H1 (cell line): Measurements from ENCODE around the gene NBAS. TPM values are rescaled to one million over a fixed set of nuclear protein-coding genes. Genes with fewer than 3 reads are reported as not detected.

ENCODE experiments used
- CTCF ChIA-PET: fragments of 300-600 bp; sonication (Branson Sonifier 250); formaldehyde crosslinking; loops from one replicate; lab custom pipeline; 2021; ENCODE audit not compliant: partially characterized antibody; lab: Charles Lee
- POLR2A ChIA-PET: fragments of 300-600 bp; sonication (Branson Sonifier 250); formaldehyde crosslinking; loops from one replicate; lab custom pipeline; 2021; ENCODE audit warnings: inconsistent platforms; ENCODE audit not compliant: partially characterized antibody; lab: Charles Lee
- DNase-seq, 2 experiments: peaks; one replicate each; pipeline versions ENCODE4 v3.0.0 to v3.0.0-alpha.2; 2010 to 2022; ENCODE audit warnings: low spot score in 2 of 2, low read depth in 1 of 2, mixed read lengths in 1 of 2
- FAIRE-seq: peaks from 2 replicates; lab custom pipeline; 2011; peaks lifted over from hg19 to GRCh38; lab: Jason Lieb, UNC
- H2AFZ ChIP-seq: 2 replicates; pipeline ENCODE4 v1.8.1; 2012; ENCODE audit warnings: low read length, inconsistent platforms
- H2AK5ac ChIP-seq: 2 replicates; pipeline ENCODE4 v1.6.1; 2013; ENCODE audit warnings: low read depth, low read length
- H2BK120ac ChIP-seq: replicated peaks from 2 replicates; pipeline ENCODE3; 2013; ENCODE audit warnings: low read depth, low read length, inconsistent platforms
- H2BK12ac ChIP-seq: 2 replicates; pipeline ENCODE4 v1.6.1; 2013; ENCODE audit warnings: low read depth, low read length
- H2BK15ac ChIP-seq: 2 replicates; pipeline ENCODE4 v1.6.1; 2013; ENCODE audit warnings: low read length
- H2BK20ac ChIP-seq: 2 replicates; pipeline ENCODE4 v1.6.1; 2013; ENCODE audit warnings: low read length
- H2BK5ac ChIP-seq: 2 replicates; pipeline ENCODE4 v1.6.1; 2013; ENCODE audit warnings: low read depth, low read length
- H3K14ac ChIP-seq: 2 replicates; pipeline ENCODE4 v1.6.1; 2013; ENCODE audit warnings: inconsistent platforms; ENCODE audit not compliant: insufficient read length
- H3K18ac ChIP-seq: 2 replicates; pipeline ENCODE4 v1.6.1; 2013; ENCODE audit warnings: low read length; ENCODE audit errors: extremely low read depth
- H3K23ac ChIP-seq: 2 replicates; pipeline ENCODE4 v1.6.1; 2013; ENCODE audit warnings: inconsistent platforms; ENCODE audit not compliant: insufficient read length
- H3K23me2 ChIP-seq: 2 replicates; pipeline ENCODE4 v1.6.1; 2013; ENCODE audit warnings: low read depth, low read length
- H3K27ac ChIP-seq: 2 replicates; pipeline ENCODE4 v1.6.1; 2011; ENCODE audit warnings: low read depth, low read length, inconsistent platforms
- H3K27me3 ChIP-seq, 4 experiments: replicated peaks in 1 of 4; 1 replicate in 1 of 4; 2 replicates in 3 of 4; pipeline versions ENCODE4 v1.6.1 to v1.8.1; 2011 to 2013; ENCODE audit warnings: low read length in 3 of 4, mild to moderate bottlenecking in 3 of 4, inconsistent platforms in 2 of 4, mixed read lengths in 2 of 4, moderate library complexity in 1 of 4; ENCODE audit not compliant: control insufficient read depth in 3 of 4, insufficient read depth in 3 of 4; ENCODE audit errors: extremely low read depth in 1 of 4
- H3K36me3 ChIP-seq, 4 experiments: 2 replicates each; pipeline versions ENCODE4 v1.6.1 to v1.8.1; 2011 to 2013; ENCODE audit warnings: mild to moderate bottlenecking in 4 of 4, low read length in 3 of 4, moderate library complexity in 2 of 4, control low read depth in 1 of 4, inconsistent platforms in 1 of 4; ENCODE audit not compliant: insufficient read depth in 4 of 4, control insufficient read depth in 2 of 4
- H3K4ac ChIP-seq: replicated peaks from 2 replicates; pipeline ENCODE3; 2013; ENCODE audit warnings: low read length, low read depth, mixed read lengths, inconsistent platforms; ENCODE audit not compliant: insufficient read length
- H3K4me1 ChIP-seq, 4 experiments: replicated peaks in 1 of 4; 1 replicate in 1 of 4; 2 replicates in 3 of 4; pipeline versions ENCODE4 v1.6.1 to v1.8.1; 2011 to 2013; ENCODE audit warnings: low read length in 3 of 4, inconsistent platforms in 2 of 4, mixed read lengths in 1 of 4; ENCODE audit not compliant: insufficient read depth in 4 of 4, control insufficient read depth in 3 of 4
- H3K4me2 ChIP-seq, 2 experiments: 2 replicates each; pipeline versions ENCODE4 v1.6.1 to v1.8.1; 2011 to 2013; ENCODE audit warnings: low read depth in 2 of 2, low read length in 2 of 2, control low read depth in 1 of 2, inconsistent platforms in 1 of 2, mild to moderate bottlenecking in 1 of 2; ENCODE audit not compliant: insufficient read depth in 1 of 2
- H3K4me3 ChIP-seq, 4 experiments: fragments of 200-600, 300-600 bp in 1 of 4; sonication (generic), shearing (Covaris generic), sonication (Bioruptor Twin) in 1 of 4; 2 replicates each; pipeline versions ENCODE4 v1.5.1 to v1.8.1; 2011 to 2016; ENCODE audit warnings: low read length in 4 of 4, low read depth in 3 of 4, control low read depth in 2 of 4, inconsistent platforms in 2 of 4, mild to moderate bottlenecking in 2 of 4, mixed read lengths in 1 of 4, moderate library complexity in 1 of 4; ENCODE audit not compliant: insufficient read depth in 2 of 4; ENCODE audit errors: extremely low read depth in 1 of 4
- H3K56ac ChIP-seq: replicated peaks from 2 replicates; pipeline ENCODE3; 2013; ENCODE audit warnings: low read depth, mild to moderate bottlenecking, mixed read lengths, low read length, inconsistent platforms; ENCODE audit not compliant: insufficient read length
- H3K79me1 ChIP-seq: 2 replicates; pipeline ENCODE4 v1.6.1; 2013; ENCODE audit warnings: low read depth, low read length, control low read depth
- H3K79me2 ChIP-seq, 2 experiments: 2 replicates each; pipeline versions ENCODE4 v1.6.1 to v1.8.1; 2012 to 2013; ENCODE audit warnings: low read length in 2 of 2, mild to moderate bottlenecking in 2 of 2, inconsistent platforms in 1 of 2; ENCODE audit not compliant: insufficient read depth in 2 of 2, control insufficient read depth in 1 of 2
- H3K9ac ChIP-seq, 4 experiments: replicated peaks in 1 of 4; 1 replicate in 1 of 4; 2 replicates in 3 of 4; pipeline versions ENCODE4 v1.6.1 to v1.8.1; 2011 to 2013; ENCODE audit warnings: low read depth in 3 of 4, low read length in 3 of 4, control low read depth in 2 of 4, mild to moderate bottlenecking in 2 of 4, moderate library complexity in 2 of 4, inconsistent platforms in 1 of 4; ENCODE audit errors: extremely low read depth in 1 of 4
- H3K9me3 ChIP-seq, 2 experiments: 2 replicates each; pipeline versions ENCODE4 v1.6.1 to v1.8.1; 2012 to 2013; ENCODE audit warnings: mild to moderate bottlenecking in 2 of 2, moderate library complexity in 2 of 2, control low read depth in 1 of 2, inconsistent platforms in 1 of 2, low read depth in 1 of 2, low read length in 1 of 2, mixed read lengths in 1 of 2; ENCODE audit not compliant: insufficient read depth in 2 of 2
- H4K20me1 ChIP-seq, 2 experiments: replicated peaks in 1 of 2; 2 replicates each; pipeline versions ENCODE3 to v1.8.1; 2011 to 2013; ENCODE audit warnings: inconsistent platforms in 2 of 2, low read length in 2 of 2, mild to moderate bottlenecking in 1 of 2; ENCODE audit not compliant: insufficient read depth in 2 of 2, control insufficient read depth in 1 of 2
- H4K5ac ChIP-seq: 2 replicates; pipeline ENCODE4 v1.6.1; 2013; ENCODE audit warnings: low read length, low read depth, mixed read lengths, inconsistent platforms; ENCODE audit not compliant: insufficient read length
- H4K8ac ChIP-seq: 2 replicates; pipeline ENCODE4 v1.8.0; 2013; ENCODE audit warnings: mild to moderate bottlenecking, moderate library complexity, low read length, inconsistent platforms; ENCODE audit not compliant: insufficient read depth; ENCODE audit errors: extremely low read depth
- H4K91ac ChIP-seq: replicated peaks from 2 replicates; pipeline ENCODE3; 2013; ENCODE audit warnings: low read length, mixed read lengths, inconsistent platforms; ENCODE audit not compliant: insufficient read length
- ATF2 ChIP-seq: IDR thresholded peaks from 2 replicates; pipeline ENCODE4 v1.6.1; 2012; ENCODE audit warnings: low read length, inconsistent platforms
- ATF3 ChIP-seq: IDR thresholded peaks from 2 replicates; pipeline ENCODE4 v1.6.1; 2011; ENCODE audit warnings: low read depth, mild to moderate bottlenecking, low read length; ENCODE audit not compliant: insufficient read depth
- POLR2A ChIP-seq, 2 experiments: IDR thresholded peaks; 1 replicate in 1 of 2; 2 replicates in 1 of 2; pipeline ENCODE4 v1.6.1; 2011; ENCODE audit warnings: low read depth in 2 of 2, low read length in 2 of 2, mild to moderate bottlenecking in 2 of 2; ENCODE audit errors: control extremely low read depth in 1 of 2
- SIN3A ChIP-seq, 2 experiments: IDR thresholded peaks in 1 of 2; conservative IDR thresholded peaks in 1 of 2; 2 replicates each; pipeline ENCODE4 v1.6.1; 2011 to 2012; ENCODE audit warnings: low read length in 2 of 2, improper control_type of control experiment in 1 of 2, low read depth in 1 of 2, mild to moderate bottlenecking in 1 of 2
- TEAD4 ChIP-seq: IDR thresholded peaks from 2 replicates; pipeline ENCODE4 v1.6.1; 2012; ENCODE audit warnings: low read depth, low read length, inconsistent platforms, mixed read lengths
- WGBS, 2 experiments: shearing (Covaris generic) in 1 of 2; methylation state at CpG; one replicate each; pipeline versions ENCODE4 v1.1.6 to v1.1.7; 2013 to 2015; ENCODE audit warnings: low lambda C conversion rate in 2 of 2, mixed read lengths in 2 of 2, inconsistent platforms in 1 of 2, low coverage in 1 of 2, missing lambda C conversion rate in 1 of 2; ENCODE audit not compliant: insufficient replicate concordance in 2 of 2, insufficient coverage in 1 of 2, insufficient read length in 1 of 2; ENCODE audit errors: extremely low coverage in 1 of 2, missing lambda C conversion rate in 1 of 2; 5-methylcytosine and 5-hydroxymethylcytosine counted together
- polyA plus RNA-seq, 7 experiments: library from polyadenylated mRNA; depleted of rRNA in 3 of 7; stranded (reverse) in 5 of 7; unstranded in 2 of 7; fragments of >200 nt in 5 of 7; fragments of 200-250 nt in 2 of 7; gene quantifications; 1 replicate in 5 of 7; 2 replicates in 1 of 7; 4 replicates in 1 of 7; pipeline versions ENCODE4 v1.2.1 to v1.2.3, GENCODE V29; 2011 to 2013; ENCODE audit warnings: missing spikeins in 2 of 7, mixed read lengths in 2 of 7
- total RNA-seq: library from RNA; stranded (reverse); fragmentation: NEBNext Ultra II Directional; extraction: Animal tissue kit (Norgen Biotek cat#: 25700); gene quantifications from 2 replicates; pipeline ENCODE4 v1.2.1, GENCODE V29; 2021

The NBAS gene
- total and polyA plus RNA-seq, 2 of the 8 experiments (the other 6 are each of a cell fraction or from before 2014, with no cell fraction given): 19.6 to 34.8 TPM

GRCh38 chr2:15429032-15429431 lies 132.1 kb downstream of the NBAS start:
- Histone ChIP-seq H3K27ac (no peak overlapping the region), H3K4me2 (no peak overlapping the region), H2BK15ac (no peak overlapping the region), H4K8ac (no peak overlapping the region), H2AFZ (no peak overlapping the region), H2BK5ac (no peak overlapping the region), H4K20me1 (no peaks in the 10 kb centered on the region), H3K4me3 (no peak overlapping the region), H3K18ac (no peak overlapping the region), H3K9ac (no peak overlapping the region), H3K23ac (no peak overlapping the region), H2BK120ac (no peak overlapping the region), H3K27me3 (no peaks in the 10 kb centered on the region), H3K14ac (no peak overlapping the region), H3K56ac (no peak overlapping the region), H2BK20ac (no peak overlapping the region), H3K4ac (no peak overlapping the region), H3K79me1 (no peaks in the 10 kb centered on the region), H3K23me2 (no peaks in the 10 kb centered on the region), H3K79me2 (no peaks in the 10 kb centered on the region), H3K36me3 (no peaks in the 10 kb centered on the region), H3K4me1 (0 out of 7 replicates have a peak, but pooled peaks cover 0 to 2% (median 0%) of the 10 kb centered on the region in 4 experiments), H3K9me3 (no peaks in the 10 kb centered on the region), H4K5ac (no peak overlapping the region), H4K91ac (no peak overlapping the region), H2AK5ac (no peak overlapping the region), H2BK12ac (no peak overlapping the region)
- ChIA-PET CTCF (interaction anchor here (0.8 to 1.7 kb wide), 4 partner anchors 9 to 148 kb away, joined by 3 to 5 read pairs (median 4); no protein-coding TSS in a partner anchor), POLR2A (interaction anchor here (0.6 kb wide), 1 partner anchor 226 kb away, joined by 3 read pairs; no protein-coding TSS in a partner anchor)
- WGBS, 2 experiments: 89% methylated on average over 1 of the region's 1 CpG; no CpG with 5 or more reads in 1 of the 2 experiments
- DNase-seq (no peak), FAIRE-seq (no peak)
- TF ChIP-seq TEAD4 (no peak), POLR2A (IDR thresholded peaks at IDR 0.05; ENCODE audit: control extremely low read depth in 1 of 2, low read depth in 2 of 2, low read length in 2 of 2) (no peak), ATF3 (no peak), ATF2 (no peak), SIN3A (conservative IDR thresholded peaks at IDR 0.05 in 1 of 2, IDR thresholded peaks at IDR 0.05 in 1 of 2; ENCODE audit: low read depth in 1 of 2, low read length in 2 of 2) (no peak)
